Colonic mucosa (tissue), 4 donors: Measurements from ENCODE around the gene TRAF2. TPM values are rescaled to one million over a fixed set of nuclear protein-coding genes. Genes with fewer than 3 reads are reported as not detected.

ENCODE experiments used
- DNase-seq: peaks from one replicate; pipeline ENCODE4 v3.0.0-alpha.2; 2020
- H3K27ac ChIP-seq: fragments of 200-600 bp; one replicate; pipeline ENCODE4 v1.8.0; 2021
- H3K27me3 ChIP-seq: fragments of 200-600 bp; one replicate; pipeline ENCODE4 v1.8.0; 2021
- H3K36me3 ChIP-seq: fragments of 200-600 bp; one replicate; pipeline ENCODE4 v1.8.0; 2021
- H3K4me1 ChIP-seq: fragments of 200-600 bp; one replicate; pipeline ENCODE4 v1.8.0; 2021; ENCODE audit warnings: mild to moderate bottlenecking
- H3K4me3 ChIP-seq: fragments of 200-600 bp; one replicate; pipeline ENCODE4 v1.8.0; 2021
- H3K9ac ChIP-seq, 2 donors: one replicate each; pipeline ENCODE4 v1.7.0; 2013; ENCODE audit warnings: control low read depth in 2 of 2, low read depth in 2 of 2, low read length in 2 of 2
- H3K9me3 ChIP-seq: fragments of 200-600 bp; one replicate; pipeline ENCODE4 v1.8.0; 2021
- intact Hi-C: fragments of 100-400 bp; cut with DNase I; formaldehyde crosslinking; loops from one replicate; pipeline ENCODE4 v1.14.1; 2022
- total RNA-seq, 2 donors: library from RNA; stranded (reverse); fragmentation: NEBNext Ultra II Directional in 1 of 2; extraction: Animal tissue kit (Norgen Biotek cat#: 25700) in 1 of 2; gene quantifications; one replicate each; pipeline ENCODE4 v1.2.1, GENCODE V29; 2021
- TF ChIP-seq, protein P1 (sequence below): fragments of 200-600 bp; IDR thresholded peaks from one replicate; pipeline ENCODE4 v1.8.0; 2022; ENCODE audit warnings: antibody characterized with exemption, mild to moderate bottlenecking
- donor health status: healthy.
- donor health status: DM: no; HTN: no; CAD: no.
- donor health status: DM: no; HTN: no; CAD: no.

The TRAF2 gene
- total RNA-seq, 2 donors from 2014 or later = 22.4 to 50.6 TPM

- H3K9me3 ChIP-seq = no peaks in the 10 kb centered on the region
- H3K27ac ChIP-seq = no peak overlapping the region
- H3K27me3 ChIP-seq = no peaks in the 10 kb centered on the region
- no peaks in the 10 kb centered on the region for H3K4me1 ChIP-seq
- H3K4me3 ChIP-seq = no peak overlapping the region
- intact Hi-C loops = no loop called here
- no peaks in the 10 kb centered on the region for H3K36me3 ChIP-seq
- peak overlapping the region in 1 of 2 donors; percentile 24 for H3K9ac ChIP-seq
- TF ChIP-seq, protein P1, sequence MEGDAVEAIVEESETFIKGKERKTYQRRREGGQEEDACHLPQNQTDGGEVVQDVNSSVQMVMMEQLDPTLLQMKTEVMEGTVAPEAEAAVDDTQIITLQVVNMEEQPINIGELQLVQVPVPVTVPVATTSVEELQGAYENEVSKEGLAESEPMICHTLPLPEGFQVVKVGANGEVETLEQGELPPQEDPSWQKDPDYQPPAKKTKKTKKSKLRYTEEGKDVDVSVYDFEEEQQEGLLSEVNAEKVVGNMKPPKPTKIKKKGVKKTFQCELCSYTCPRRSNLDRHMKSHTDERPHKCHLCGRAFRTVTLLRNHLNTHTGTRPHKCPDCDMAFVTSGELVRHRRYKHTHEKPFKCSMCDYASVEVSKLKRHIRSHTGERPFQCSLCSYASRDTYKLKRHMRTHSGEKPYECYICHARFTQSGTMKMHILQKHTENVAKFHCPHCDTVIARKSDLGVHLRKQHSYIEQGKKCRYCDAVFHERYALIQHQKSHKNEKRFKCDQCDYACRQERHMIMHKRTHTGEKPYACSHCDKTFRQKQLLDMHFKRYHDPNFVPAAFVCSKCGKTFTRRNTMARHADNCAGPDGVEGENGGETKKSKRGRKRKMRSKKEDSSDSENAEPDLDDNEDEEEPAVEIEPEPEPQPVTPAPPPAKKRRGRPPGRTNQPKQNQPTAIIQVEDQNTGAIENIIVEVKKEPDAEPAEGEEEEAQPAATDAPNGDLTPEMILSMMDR = no peak
- DNase-seq = no peak
Observed at GRCh38 chr9:136928591-136928990, 42.3 kb downstream of the TRAF2 start.

- H3K27me3 ChIP-seq = no peaks in the 10 kb centered on the region
- H3K4me1 ChIP-seq = no peaks in the 10 kb centered on the region
- TF ChIP-seq, protein P1 = no peak
- no peak overlapping the region for H3K27ac ChIP-seq
- H3K4me3 ChIP-seq = no peak overlapping the region
- intact Hi-C loops = loop anchor here (10.0 kb wide), 1 partner anchor 45 kb away; the partner anchor contains the start of gene TRAF2
- no peak for DNase-seq
- H3K9ac ChIP-seq = no peak overlapping the region
- H3K36me3 ChIP-seq = no peaks in the 10 kb centered on the region
- no peaks in the 10 kb centered on the region for H3K9me3 ChIP-seq
Observed at GRCh38 chr9:136930014-136930413, 43.7 kb downstream of the TRAF2 start.

- Histone ChIP-seq H3K27ac (no peak overlapping the region), H3K9ac (no peak overlapping the region), H3K36me3 (no peaks in the 10 kb centered on the region), H3K4me3 (no peak overlapping the region), H3K9me3 (no peaks in the 10 kb centered on the region), H3K27me3 (no peaks in the 10 kb centered on the region), H3K4me1 (no peaks in the 10 kb centered on the region)
- DNase-seq = no peak
- TF ChIP-seq, protein P1 = no peak
- intact Hi-C loops = loop anchor here (10.0 kb wide), 1 partner anchor 47 kb away; the partner anchor contains the start of gene TRAF2
Observed at GRCh38 chr9:136931611-136932130, 45.4 kb downstream of the TRAF2 start.

GRCh38 chr9:136934277-136934676, 48.0 kb downstream of the TRAF2 start:
- no peaks in the 10 kb centered on the region for H3K36me3 ChIP-seq
- H3K9me3 ChIP-seq = no peaks in the 10 kb centered on the region
- no peak for DNase-seq
- H3K27me3 ChIP-seq = no peaks in the 10 kb centered on the region
- H3K4me1 ChIP-seq = no peaks in the 10 kb centered on the region
- no peak overlapping the region for H3K27ac ChIP-seq
- TF ChIP-seq, protein P1 = no peak
- intact Hi-C loops = loop anchor here (10.0 kb wide), 1 partner anchor 49 kb away; the partner anchor contains the start of gene TRAF2
- H3K9ac ChIP-seq = no peak overlapping the region
- no peak overlapping the region for H3K4me3 ChIP-seq

DNA sequence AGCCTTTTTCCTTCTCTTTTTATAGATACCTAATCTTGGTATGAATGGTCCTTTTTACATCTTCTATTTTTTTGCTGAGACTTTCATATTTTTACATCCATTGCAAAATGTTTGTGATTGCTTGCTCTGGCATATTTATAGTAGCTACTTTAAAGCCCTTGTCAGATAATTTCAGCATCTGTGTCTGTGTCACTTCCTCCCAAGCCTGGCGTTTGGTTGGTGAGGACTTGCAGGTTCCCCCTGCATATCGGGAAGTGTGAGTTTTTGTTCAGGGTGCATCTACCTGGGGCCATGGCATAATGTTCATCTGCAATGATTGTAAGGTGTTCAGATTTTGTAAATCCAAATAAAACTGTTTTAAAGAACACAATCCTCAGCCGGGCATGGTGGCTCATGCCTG, 49.3 kb downstream of the TRAF2 start:
- no peaks in the 10 kb centered on the region for H3K9me3 ChIP-seq
- no peak overlapping the region for H3K9ac ChIP-seq
- TF ChIP-seq, protein P1 = no peak
- no peak for DNase-seq
- H3K4me3 ChIP-seq = no peak overlapping the region
- no peaks in the 10 kb centered on the region for H3K27me3 ChIP-seq
- no peaks in the 10 kb centered on the region for H3K4me1 ChIP-seq
- H3K36me3 ChIP-seq = peaks cover 4% of the 10 kb centered on the region
- H3K27ac ChIP-seq = no peak overlapping the region
- intact Hi-C loops = loop anchor here (10.0 kb wide), 1 partner anchor 51 kb away; the partner anchor contains the start of gene TRAF2
